ENCODE results near the gene NKD2. TPM values are rescaled to one million over a fixed set of nuclear protein-coding genes. Genes with fewer than 3 reads are reported as not detected.

NKD2 gene
- total RNA-seq, 2 experiments from 2014 or later = 0.17 to 0.30 TPM

DNA sequence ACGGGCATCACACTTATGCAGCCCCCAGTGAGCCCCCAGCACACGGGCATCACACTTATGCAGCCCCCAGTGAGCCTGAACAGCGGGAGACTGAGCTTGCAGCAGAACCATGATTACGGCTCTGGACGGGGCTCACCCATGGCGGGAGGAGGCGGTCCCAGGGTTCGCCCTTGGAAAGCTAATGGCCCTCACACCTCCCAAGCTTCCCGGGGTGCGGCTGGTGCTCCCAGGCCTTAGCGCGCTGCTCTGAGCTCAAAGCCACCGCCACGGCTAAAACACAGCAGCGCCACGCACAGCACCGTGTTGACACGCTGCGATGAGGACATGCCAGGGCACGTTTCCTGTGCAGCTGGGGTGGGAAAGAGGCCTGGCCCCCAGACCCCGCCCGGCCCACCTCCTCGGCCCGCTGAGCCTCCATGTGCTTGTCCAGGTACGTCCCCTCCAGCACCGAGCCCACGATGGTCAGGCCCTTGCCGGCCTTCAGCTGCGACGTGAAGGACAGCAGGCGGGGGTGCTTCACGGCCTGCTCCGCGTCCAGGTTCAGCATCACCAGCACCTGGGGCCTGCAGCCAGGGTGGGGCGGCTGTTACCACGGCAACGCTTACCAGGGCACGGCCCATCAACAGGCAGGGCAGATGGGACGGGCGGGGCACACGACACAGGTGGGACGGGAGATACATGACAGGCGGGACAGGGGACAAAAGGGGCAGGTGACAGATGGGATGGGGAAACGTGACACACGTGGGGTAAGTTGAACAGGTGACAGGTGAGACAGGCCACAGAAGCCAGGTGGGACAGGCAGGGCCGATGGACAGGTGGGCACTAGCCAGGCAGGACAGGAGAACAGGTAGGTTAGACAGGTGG, 64.9 kb downstream of the NKD2 start:
- H3K4me1 Mint-ChIP-seq (ENCODE audit: low read depth) = no peaks in the 10 kb centered on the region
- no peaks in the 10 kb centered on the region for H3K27me3 Mint-ChIP-seq
- TF ChIP-seq, protein P1, sequence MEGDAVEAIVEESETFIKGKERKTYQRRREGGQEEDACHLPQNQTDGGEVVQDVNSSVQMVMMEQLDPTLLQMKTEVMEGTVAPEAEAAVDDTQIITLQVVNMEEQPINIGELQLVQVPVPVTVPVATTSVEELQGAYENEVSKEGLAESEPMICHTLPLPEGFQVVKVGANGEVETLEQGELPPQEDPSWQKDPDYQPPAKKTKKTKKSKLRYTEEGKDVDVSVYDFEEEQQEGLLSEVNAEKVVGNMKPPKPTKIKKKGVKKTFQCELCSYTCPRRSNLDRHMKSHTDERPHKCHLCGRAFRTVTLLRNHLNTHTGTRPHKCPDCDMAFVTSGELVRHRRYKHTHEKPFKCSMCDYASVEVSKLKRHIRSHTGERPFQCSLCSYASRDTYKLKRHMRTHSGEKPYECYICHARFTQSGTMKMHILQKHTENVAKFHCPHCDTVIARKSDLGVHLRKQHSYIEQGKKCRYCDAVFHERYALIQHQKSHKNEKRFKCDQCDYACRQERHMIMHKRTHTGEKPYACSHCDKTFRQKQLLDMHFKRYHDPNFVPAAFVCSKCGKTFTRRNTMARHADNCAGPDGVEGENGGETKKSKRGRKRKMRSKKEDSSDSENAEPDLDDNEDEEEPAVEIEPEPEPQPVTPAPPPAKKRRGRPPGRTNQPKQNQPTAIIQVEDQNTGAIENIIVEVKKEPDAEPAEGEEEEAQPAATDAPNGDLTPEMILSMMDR (IDR thresholded peaks at IDR 0.05) = no peak
- intact Hi-C loops (cut with DNase I, micrococcal nuclease) = no loop called here
- Histone ChIP-seq H3K4me3 (ENCODE audit: low read length) (no peak overlapping the region), H3K4me1 (ENCODE audit: insufficient read depth, low read length) (no peaks in the 10 kb centered on the region), H3K27me3 (ENCODE audit: control insufficient read depth in 1 of 2, insufficient read depth in 2 of 2, low read length in 2 of 2) (no peaks in the 10 kb centered on the region), H3K9me3 (ENCODE audit: control insufficient read depth in 1 of 2, insufficient read depth in 1 of 2, low read length in 2 of 2) (no peaks in the 10 kb centered on the region), H3K27ac (ENCODE audit: low read depth in 1 of 2, low read length in 2 of 2) (no peak overlapping the region), H3K36me3 (ENCODE audit: insufficient read depth, low read length) (peaks cover 63% of the 10 kb centered on the region)
- DNase-seq (no peak), ATAC-seq (ENCODE audit: poor library complexity) (no peak)
- H3K27ac Mint-ChIP-seq = no peak overlapping the region
- H3K36me3 Mint-ChIP-seq (ENCODE audit: low read depth) = peaks cover 26% of the 10 kb centered on the region
- no peak overlapping the region for H3K4me3 Mint-ChIP-seq
- no peaks in the 10 kb centered on the region for H3K9me3 Mint-ChIP-seq
- ChIA-PET CTCF (no interaction called here), POLR2A (no interaction called here)

DNA sequence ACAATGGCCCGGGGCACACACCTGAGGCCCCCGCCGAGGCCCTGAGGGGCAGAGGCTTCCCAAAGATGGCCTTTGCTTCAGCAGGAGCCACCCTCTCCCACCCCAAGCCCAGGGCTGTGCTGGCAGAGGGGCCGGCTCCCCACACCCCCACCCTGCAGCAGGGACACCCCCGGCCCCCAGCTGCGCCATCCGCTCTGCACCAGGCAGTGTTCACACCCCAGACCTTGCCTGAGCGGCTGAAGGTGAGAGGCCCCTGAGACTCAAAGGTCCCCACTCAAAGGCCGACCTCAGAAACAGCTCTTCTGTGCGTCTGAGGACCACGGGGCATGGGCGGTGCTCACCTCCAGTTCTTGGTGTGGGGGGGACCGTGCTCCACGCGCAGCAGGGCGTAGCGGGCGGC, 65.6 kb downstream of the NKD2 start:
- H3K9me3 ChIP-seq (ENCODE audit: control insufficient read depth in 1 of 2, insufficient read depth in 1 of 2, low read length in 2 of 2) = no peaks in the 10 kb centered on the region
- Mint-ChIP-seq H3K4me1 (ENCODE audit: low read depth) (no peaks in the 10 kb centered on the region), H3K27me3 (no peaks in the 10 kb centered on the region), H3K4me3 (no peak overlapping the region), H3K9me3 (no peaks in the 10 kb centered on the region), H3K27ac (no peak overlapping the region), H3K36me3 (ENCODE audit: low read depth) (peaks cover 30% of the 10 kb centered on the region)
- ChIA-PET POLR2A (no interaction called here), CTCF (no interaction called here)
- no peaks in the 10 kb centered on the region for H3K27me3 ChIP-seq (ENCODE audit: control insufficient read depth in 1 of 2, insufficient read depth in 2 of 2, low read length in 2 of 2)
- H3K27ac ChIP-seq (ENCODE audit: low read depth in 1 of 2, low read length in 2 of 2) = no peak overlapping the region
- H3K4me1 ChIP-seq (ENCODE audit: insufficient read depth, low read length) = no peaks in the 10 kb centered on the region
- H3K36me3 ChIP-seq (ENCODE audit: insufficient read depth, low read length) = peaks cover 62% of the 10 kb centered on the region
- intact Hi-C loops (cut with DNase I, micrococcal nuclease) = no loop called here
- DNase-seq = no peak
- no peak for ATAC-seq (ENCODE audit: poor library complexity)
- H3K4me3 ChIP-seq (ENCODE audit: low read length) = no peak overlapping the region
- TF ChIP-seq, protein P1 (IDR thresholded peaks at IDR 0.05) = no peak

DNA sequence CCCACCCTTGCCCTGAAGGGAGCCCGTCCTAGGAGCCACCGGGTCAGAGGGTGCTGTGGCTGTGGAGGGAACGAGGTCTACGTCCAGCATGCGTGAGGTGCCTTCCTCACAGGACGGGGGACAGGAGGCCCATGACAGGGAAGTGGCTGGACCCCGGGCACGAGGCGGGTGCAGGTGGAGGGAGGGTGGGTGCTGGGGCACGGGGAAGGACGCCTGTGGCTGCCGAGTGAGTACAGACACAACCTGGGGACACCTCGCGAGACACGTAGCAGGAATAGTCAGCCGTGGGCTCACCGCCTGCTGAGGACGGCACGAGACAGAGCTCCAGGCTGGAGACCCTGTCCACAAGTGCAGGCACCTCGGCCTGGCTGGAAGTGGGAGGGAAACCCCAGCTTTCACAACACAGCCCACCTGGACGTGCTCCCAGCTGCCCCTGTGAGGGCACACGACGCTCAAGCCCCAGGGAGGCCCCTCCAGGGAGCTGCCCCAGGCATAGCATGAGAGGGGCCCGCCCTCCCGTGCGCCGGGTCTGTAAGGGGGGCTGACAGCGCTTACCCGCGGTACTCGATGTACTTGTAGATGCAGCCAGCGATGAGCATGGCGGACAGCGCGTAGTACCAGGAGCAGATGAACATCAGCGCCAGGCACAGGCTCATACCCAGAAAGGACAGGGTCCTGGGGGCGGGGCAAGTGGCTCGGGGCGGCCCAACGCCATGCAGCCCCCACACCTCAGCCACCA, 66.4 kb downstream of the NKD2 start:
- no peak overlapping the region for H3K4me3 ChIP-seq (ENCODE audit: low read length)
- Mint-ChIP-seq H3K27ac (no peak overlapping the region), H3K4me3 (no peak overlapping the region), H3K36me3 (ENCODE audit: low read depth) (peaks cover 33% of the 10 kb centered on the region), H3K27me3 (no peaks in the 10 kb centered on the region), H3K9me3 (no peaks in the 10 kb centered on the region), H3K4me1 (ENCODE audit: low read depth) (no peaks in the 10 kb centered on the region)
- H3K9me3 ChIP-seq (ENCODE audit: control insufficient read depth in 1 of 2, insufficient read depth in 1 of 2, low read length in 2 of 2) = no peaks in the 10 kb centered on the region
- H3K4me1 ChIP-seq (ENCODE audit: insufficient read depth, low read length) = no peaks in the 10 kb centered on the region
- H3K27me3 ChIP-seq (ENCODE audit: control insufficient read depth in 1 of 2, insufficient read depth in 2 of 2, low read length in 2 of 2) = no peaks in the 10 kb centered on the region
- POLR2A ChIA-PET = no interaction called here
- TF ChIP-seq, protein P1 (IDR thresholded peaks at IDR 0.05) = no peak
- intact Hi-C loops (cut with DNase I, micrococcal nuclease) = no loop called here
- H3K27ac ChIP-seq (ENCODE audit: low read depth in 1 of 2, low read length in 2 of 2) = no peak overlapping the region
- H3K36me3 ChIP-seq (ENCODE audit: insufficient read depth, low read length) = peaks cover 61% of the 10 kb centered on the region
- no peak for DNase-seq
- CTCF ChIA-PET = no interaction called here
- ATAC-seq (ENCODE audit: poor library complexity) = peak; percentile 20

Data from CD4-positive, alpha-beta T cell (primary cell).